ENCODE data around the gene LAMB4.

The LAMB4 gene

DNA sequence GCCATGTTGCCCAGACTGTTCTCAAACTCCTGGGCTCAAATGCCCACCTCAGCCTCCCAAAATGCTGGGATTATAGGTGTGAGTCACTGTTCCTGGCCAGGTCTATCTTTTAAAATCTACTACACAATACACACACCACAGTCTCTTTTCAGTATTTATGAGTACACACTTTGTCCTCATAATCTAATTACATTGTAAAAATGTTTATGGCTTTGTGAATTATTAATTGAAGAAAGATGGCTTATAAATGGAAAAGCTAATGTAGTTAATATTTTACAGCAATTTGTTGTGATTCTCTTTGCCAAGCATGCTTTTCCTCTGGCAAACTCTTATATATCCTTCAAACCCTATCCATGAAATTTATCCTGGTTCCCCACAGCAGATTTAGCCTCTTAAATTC is 22.0 kb downstream of the LAMB4 start:
- DNase-seq: no peak

DNA sequence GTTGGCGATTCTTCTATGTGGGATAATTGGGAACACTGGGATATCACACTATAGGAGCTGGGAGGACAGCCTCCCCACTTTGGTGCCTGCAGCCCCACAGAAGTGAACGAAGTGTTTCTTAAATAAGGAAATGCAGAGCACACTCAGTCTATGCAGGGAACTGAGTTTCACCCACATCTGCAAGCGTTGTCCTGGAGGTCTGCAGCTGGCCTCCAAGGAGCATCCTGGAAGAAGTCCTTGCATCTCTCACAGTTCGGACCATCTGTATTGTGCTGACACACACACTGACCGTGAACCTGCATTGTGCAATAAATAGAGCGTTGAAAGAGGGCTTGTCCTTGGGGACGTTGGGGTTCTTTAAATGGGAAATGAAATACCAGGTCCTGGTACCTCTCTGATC is 25.8 kb downstream of the LAMB4 start:
- no peak for DNase-seq

DNA sequence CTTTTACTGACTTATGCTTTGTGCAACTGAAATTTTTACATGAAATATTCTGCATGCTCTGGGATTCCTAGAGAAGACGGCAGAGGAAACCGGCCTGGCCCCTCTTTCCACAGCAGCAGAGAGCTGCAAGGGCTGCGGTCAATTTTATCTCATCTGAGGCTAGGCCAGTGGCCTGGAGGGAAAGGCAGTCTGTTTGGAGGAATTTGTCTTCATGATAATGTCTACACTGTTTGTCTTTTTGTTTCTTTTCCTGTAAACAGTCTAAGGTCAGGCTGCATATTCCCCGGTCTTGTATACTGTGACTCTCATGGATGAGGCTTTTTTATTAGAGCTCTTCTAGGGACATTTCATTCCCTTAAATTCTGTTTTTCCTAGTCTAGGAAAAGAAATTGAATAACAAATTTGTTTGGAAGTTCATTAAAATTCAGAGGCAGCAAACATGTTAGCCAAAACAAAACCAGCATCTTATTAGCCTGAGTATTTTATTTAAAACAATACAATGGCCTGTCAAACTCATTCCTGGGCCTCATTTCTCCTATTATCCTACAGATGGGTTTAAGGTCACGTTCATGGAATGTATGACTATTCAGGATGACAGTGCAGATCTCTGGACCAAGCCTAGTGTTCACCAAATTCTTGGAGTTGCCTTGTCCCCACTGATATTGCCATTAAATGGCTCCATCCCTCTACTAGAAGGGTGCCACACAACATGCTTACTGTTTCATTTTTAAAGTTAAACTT is 26.4 kb downstream of the LAMB4 start:
- no peak for DNase-seq

DNA sequence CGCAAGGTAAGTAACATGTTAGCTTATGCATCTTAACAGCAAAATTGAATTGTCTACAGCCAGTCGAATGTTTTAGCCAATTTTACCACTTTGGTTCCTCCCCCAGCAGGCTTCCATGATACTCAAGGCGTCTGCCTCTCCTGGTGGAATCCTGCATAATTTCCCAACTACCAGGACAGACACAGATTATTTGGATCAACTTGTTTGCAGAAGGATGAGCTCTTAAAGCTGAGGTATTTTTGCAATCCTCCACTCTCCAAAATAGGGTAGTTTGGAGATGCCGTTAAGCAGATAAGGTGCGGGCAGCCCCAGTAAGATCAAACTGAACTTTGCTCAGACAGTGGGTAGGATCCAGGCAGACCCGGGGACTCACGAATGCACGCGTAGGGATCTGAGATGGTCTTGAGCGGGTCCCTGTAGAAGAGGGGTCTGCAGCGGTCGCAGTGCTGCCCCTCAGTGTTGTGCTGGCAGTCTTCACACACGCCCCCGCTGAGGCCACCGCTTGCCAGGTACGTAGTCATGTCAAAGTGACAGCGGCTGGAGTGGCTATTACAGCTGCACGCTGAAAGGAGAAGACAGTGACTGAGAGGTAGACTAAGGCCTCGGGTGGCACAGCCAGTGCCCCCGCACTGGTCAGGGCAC is 27.4 kb downstream of the LAMB4 start:
- DNase-seq: no peak

GRCh38 chr7:108101759-108102158 is 28.4 kb downstream of the LAMB4 start:
- DNase-seq: no peak

DNA sequence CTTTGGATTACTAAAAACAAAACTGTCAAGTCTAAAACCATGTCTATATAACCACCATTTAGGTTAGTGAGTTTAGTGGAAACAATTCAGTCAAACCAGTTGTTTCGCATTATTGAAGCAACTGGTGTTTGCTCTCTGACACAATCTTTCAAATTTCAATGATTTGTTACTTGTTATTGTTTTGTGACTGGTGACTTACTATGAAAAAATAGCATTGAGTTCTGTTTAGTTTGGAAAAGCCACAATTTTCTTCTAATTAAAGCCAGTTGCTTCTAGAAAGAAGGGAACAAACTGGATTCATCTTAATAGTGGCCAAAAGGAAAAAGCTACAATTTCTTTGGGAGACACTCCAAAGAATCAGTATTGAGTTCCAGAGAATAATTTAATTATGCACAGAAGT is 30.4 kb downstream of the LAMB4 start:
- no peak for DNase-seq

DNA sequence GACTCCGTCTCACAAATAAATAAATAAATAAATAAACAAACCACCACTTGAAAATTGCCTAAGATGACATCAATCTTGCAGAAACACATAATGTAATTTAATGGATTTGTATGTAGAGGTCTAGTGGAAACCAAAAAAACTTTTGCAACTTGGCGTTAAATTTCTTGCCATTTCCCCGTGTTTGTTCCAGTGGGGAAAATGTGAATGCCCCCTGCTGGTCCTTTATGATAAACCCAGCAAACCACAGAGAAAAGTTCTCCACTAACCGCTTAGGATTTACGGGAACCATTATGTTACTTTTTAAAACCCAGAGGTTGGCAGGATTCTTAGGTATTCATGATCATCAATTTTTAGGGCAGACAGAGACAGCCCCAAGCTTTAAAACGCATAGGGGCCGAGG is 32.5 kb downstream of the LAMB4 start:
- peak in 2 of 3 donors; percentile 24 to 27 for DNase-seq

DNA sequence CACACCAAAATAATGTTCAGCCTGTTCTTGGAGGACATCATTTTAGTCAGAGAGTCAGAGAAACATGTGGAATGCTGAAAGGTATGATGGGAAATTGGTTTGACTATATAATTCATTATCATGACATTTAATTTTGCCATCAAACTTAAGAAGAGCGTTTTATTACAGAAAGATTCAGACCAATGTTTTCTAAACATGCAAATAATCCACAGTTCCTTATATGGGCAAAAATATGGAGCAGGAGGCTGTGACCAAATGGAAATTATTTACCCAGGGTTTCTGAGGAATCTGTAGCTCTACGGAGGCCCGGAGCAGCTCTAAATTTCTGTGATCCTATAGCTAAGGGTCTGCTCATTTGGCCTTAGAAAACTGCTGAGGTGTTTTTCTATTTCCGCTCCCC is 33.2 kb downstream of the LAMB4 start:
- DNase-seq: no peak

DNA sequence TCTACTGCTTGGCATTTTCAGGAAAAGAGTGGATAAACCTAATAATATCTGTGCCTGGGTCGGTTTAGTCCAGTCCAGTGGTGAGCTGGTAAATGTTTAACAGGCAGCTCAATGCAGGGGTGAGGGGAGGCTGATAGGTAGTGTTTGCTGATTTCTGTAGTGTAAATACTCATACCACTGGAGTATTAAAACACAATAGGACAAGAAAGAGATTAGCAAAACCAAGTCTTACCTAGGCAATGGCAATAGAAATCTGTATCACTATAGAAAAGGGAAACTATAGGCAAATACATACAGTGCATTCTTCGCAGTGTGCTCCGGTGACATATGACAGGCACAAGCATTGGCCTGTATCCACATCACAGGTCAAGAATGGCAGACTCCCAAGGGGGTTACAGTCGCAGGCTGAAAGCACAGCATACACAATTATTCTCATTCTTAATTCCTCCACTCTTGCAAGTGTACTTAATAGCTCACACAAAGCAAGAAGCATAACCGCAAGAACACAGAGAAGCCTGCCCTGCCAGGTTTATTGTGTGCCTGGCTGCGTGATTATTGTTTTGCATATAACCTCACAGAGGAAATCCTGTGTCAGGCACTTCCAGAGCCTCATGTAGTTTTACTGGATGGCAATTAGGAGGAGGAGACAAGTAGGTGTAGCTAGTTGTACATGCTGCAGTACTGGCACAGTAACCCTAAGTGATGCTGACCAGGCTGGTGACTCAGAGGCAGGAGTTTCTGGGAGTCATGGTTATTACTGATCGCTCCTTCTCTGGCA is 35.0 kb downstream of the LAMB4 start:
- DNase-seq: peak; percentile 47 to 71 (median 54)

- peak; percentile 21 to 60 (median 28) for DNase-seq
These were observed 35.8 kb downstream of the LAMB4 start for GRCh38 chr7:108094346-108094745.

GRCh38 chr7:108093851-108094331 is 36.3 kb downstream of the LAMB4 start:
- DNase-seq: no peak

DNA sequence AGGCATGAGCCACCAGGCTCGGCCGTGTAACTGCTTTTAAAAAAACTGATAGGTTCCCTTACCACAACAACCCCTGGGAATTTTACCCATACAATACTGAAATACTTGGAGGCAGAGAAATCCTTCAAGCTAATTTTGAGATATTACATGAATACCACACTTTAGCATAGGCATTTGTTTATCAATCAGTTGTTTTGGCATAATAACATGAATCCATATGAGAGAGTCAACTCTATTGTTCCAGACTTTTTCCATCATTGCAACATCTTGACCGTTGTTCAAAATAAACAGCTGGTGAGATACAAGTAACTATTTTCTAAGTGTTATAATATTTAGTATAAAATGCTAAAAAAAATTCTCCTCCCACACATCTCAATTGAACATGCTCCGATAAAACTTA is 36.8 kb downstream of the LAMB4 start:
- DNase-seq: no peak

GRCh38 chr7:108091461-108091831 is 38.7 kb downstream of the LAMB4 start:
- no peak for DNase-seq

DNA sequence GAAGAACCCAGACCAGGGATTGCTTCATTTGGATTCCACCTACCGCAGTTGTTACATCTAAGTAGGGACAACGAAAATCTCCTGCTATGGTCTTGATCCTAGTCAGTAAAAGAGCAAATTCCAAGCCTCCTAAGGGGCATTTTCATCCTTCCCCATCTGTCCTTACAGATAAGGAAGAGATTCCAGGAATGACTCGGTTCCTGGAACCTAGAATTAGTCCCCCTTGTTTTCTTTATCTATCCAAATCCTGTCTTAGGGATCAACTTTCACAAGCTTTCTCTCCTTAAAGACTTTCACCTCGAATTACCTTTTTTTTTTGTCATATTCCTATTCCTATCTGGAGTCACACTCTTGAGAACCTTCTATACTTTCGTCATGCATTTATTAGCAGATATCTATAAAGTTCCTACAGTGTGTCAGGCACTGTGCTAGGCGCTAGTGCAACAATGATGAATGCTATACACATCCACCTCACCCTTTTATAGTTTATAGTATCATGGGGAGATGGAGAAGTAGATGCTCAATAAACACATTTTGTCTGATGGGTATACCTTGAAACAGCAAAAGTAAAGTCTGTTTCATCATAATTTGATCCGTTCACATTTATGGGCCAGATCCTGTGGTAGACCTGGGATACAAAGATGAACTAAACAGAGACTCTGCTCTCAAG is 39.2 kb downstream of the LAMB4 start:
- no peak for DNase-seq

DNA sequence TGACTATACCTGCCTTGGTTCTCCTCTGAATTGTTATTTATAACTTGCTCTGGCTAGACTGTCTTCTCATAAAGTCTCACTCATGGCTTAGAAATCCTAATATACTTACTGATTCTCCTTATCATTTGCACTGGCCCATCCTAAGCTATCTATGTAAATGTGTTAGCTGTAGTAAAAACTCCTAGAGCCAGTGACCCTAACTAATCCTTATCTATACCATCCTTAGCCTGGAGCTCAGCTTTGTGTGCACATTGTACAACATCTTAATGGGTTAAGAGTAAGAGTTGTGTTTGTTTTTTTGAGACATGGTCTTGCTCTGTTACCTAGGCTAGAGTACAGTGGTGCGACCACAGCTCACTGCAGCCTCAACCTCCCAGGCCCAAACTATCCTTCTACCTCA is 40.8 kb downstream of the LAMB4 start:
- no peak for DNase-seq

DNA sequence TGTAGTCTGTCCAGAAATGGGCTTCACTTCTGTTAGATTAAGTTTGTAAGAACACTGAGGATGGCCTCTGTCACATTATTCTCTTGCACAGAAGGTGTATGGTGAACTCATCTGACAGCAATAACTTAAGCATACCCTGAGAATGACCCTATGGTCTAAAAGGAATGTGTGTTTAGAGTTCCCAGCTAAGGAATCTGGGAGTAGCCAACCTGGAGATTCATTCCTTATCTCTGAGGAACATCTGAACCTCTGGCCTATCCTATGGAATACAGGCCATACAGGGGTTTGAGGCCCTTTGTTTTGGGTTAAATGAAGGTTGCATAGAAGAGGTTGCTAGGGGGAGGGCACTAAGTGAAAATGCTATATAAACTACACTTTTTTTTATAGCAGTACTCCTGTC is 41.4 kb downstream of the LAMB4 start:
- DNase-seq: no peak

- no peak for DNase-seq
These were observed 42.4 kb downstream of the LAMB4 start for GRCh38 chr7:108087778-108088177.

GRCh38 chr7:108086962-108087361 is 43.2 kb downstream of the LAMB4 start:
- DNase-seq: no peak

- no peak for DNase-seq
These were observed 43.6 kb downstream of the LAMB4 start for GRCh38 chr7:108086546-108086945.

DNA sequence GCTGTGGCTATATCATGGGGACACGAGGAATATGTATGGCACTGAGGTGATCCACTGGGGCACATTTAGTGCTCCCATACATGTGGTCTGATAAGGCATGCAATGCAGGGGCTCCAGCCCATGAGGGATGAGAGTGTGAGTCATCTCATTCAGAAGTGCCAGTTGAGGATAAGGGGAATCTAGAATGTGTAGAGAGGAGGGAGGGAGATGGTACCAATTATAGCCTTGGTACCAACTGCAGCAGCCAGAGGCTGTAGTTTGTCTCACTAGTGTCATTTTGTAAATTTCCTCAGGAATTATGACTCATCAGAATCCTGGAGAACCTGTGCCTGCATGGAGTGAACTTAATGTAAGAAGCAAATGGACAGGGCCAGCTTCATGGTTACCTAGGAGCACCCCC is 46.2 kb downstream of the LAMB4 start:
- DNase-seq: no peak

GRCh38 chr7:108079648-108080591 is 50.2 kb downstream of the LAMB4 start:
- no peak for DNase-seq

- no peak for DNase-seq
These were observed 50.9 kb downstream of the LAMB4 start for GRCh38 chr7:108079276-108079647.

Data from suppressor macrophage treated with lipopolysaccharide for 1 hour (primary cell).